ENCODE data around the gene HMGCLL1. TPM values are rescaled to one million over a fixed set of nuclear protein-coding genes. Genes with fewer than 3 reads are reported as not detected.

The HMGCLL1 gene
- 13.6 and 20.7 TPM in 2 replicates for polyA plus RNA-seq

GRCh38 chr6:55578537-55579363 is at the start of gene HMGCLL1:
TSS of gene HMGCLL1 (minus strand) at chr6:55579192. CDS start at chr6:55579055, 137 bp downstream.

Data from Purkinje cell (primary cell).